ENCODE results near the gene CDKL5. TPM values are rescaled to one million over a fixed set of nuclear protein-coding genes. Genes with fewer than 3 reads are reported as not detected.
"Not testable (repeated sequence)": the region's sequence is repeated elsewhere in the genome, so short reads cannot be mapped to it uniquely, and the experiment has no call there.

The CDKL5 gene
- total RNA-seq, 3 donors from 2014 or later: 0.83 to 1.4 (median 1.1) TPM

DNA sequence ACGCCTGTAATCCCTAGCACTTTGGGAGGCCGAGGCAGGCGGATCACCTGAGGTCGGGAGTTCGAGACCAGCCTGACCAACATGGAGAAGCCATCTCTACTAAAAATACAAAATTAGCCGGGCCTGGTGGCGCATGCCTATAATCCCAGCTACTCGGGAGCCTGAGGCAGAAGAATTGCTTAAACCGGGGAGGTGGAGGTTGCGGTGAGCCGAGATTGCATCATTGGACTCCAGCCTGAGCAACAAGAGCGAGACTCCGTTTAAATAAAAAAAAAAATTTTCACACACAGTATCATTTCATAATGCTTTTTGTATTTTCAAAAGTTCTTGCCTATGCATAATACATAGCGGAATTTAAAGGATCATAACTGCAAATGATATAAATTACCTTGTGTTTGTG lies 7.9 kb downstream of the CDKL5 start:
- not testable (repeated sequence) for H3K9me3 Mint-ChIP-seq; H3K4me1 Mint-ChIP-seq (ENCODE audit: low read depth); H3K36me3 Mint-ChIP-seq (ENCODE audit: insufficient read depth); H3K4me3 Mint-ChIP-seq; ATAC-seq; H3K27me3 Mint-ChIP-seq (ENCODE audit: low read depth); DNase-seq

DNA sequence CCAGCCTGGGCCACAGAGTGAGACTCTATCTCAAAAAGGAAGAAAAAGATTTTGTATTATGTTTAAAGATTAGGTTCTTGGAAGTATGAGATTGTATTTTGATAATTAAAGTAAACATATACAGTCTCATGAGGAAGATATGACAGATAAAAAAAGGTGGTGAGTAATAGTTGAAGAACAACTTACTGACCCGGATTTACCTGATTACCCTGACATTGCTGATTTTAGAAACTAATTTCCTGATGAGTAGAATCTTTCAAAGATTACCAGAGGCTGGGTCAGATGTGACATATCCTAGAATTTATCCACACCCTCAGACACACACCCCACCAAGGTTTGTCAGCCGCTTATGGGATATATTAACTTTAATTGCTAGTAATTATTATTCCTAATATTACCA lies 9.5 kb downstream of the CDKL5 start:
- Mint-ChIP-seq H3K4me3 (no peak overlapping the region), H3K9me3 (no peaks in the 10 kb centered on the region), H3K4me1 (ENCODE audit: low read depth) (peaks cover 2% of the 10 kb centered on the region), H3K36me3 (ENCODE audit: insufficient read depth) (no peaks in the 10 kb centered on the region), H3K27me3 (ENCODE audit: low read depth) (no peaks in the 10 kb centered on the region)
- DNase-seq (no peak), ATAC-seq (no peak)

DNA sequence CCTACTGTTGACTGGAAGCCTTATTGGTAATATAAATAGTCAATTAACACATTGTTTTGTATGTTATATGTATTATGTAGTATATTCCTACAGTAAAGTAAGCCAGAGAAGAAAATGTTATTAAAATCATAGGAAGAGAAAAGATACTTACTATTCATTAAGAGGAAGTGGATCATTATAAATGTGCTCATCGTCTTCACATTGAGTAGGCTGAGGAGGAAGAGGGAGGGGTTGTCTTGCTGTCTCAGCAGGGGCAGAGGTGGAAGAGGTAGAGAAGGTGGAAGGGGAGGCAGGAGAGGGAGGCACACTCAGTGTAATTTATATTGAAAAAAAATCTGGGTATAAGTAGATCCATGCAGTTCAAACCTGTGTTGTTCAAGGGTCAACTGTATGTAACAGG lies 10.6 kb downstream of the CDKL5 start:
- H3K4me3 Mint-ChIP-seq: no peak overlapping the region
- no peak for ATAC-seq
- no peaks in the 10 kb centered on the region for H3K27me3 Mint-ChIP-seq (ENCODE audit: low read depth)
- peaks cover 2% of the 10 kb centered on the region for H3K4me1 Mint-ChIP-seq (ENCODE audit: low read depth)
- H3K36me3 Mint-ChIP-seq (ENCODE audit: insufficient read depth): no peaks in the 10 kb centered on the region
- no peak for DNase-seq
- no peaks in the 10 kb centered on the region for H3K9me3 Mint-ChIP-seq

DNA sequence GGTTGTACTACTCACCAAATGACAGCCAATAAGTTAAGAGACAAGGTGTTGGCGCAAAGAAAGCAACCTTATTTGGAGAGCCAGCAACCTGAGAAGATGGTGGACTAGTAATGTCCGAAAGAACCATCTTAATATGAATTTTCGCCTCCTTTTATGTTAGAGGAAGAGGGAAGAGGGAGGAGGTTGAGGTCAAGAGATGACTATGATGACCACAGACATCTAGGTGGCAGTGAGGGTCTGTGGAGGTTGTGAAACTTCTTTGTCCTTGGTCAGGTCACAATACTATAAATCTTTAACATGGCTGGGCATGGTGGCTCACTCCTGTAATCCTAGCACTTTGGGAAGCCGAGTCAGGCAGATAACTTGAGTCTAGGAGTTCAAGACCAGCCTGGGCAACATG lies 15.4 kb downstream of the CDKL5 start:
- H3K4me1 Mint-ChIP-seq (ENCODE audit: low read depth): peaks cover 8% of the 10 kb centered on the region
- no peaks in the 10 kb centered on the region for H3K36me3 Mint-ChIP-seq (ENCODE audit: insufficient read depth)
- no peaks in the 10 kb centered on the region for H3K9me3 Mint-ChIP-seq
- no peaks in the 10 kb centered on the region for H3K27me3 Mint-ChIP-seq (ENCODE audit: low read depth)
- DNase-seq (no peak), ATAC-seq (no peak)
- H3K4me3 Mint-ChIP-seq: no peak overlapping the region

DNA sequence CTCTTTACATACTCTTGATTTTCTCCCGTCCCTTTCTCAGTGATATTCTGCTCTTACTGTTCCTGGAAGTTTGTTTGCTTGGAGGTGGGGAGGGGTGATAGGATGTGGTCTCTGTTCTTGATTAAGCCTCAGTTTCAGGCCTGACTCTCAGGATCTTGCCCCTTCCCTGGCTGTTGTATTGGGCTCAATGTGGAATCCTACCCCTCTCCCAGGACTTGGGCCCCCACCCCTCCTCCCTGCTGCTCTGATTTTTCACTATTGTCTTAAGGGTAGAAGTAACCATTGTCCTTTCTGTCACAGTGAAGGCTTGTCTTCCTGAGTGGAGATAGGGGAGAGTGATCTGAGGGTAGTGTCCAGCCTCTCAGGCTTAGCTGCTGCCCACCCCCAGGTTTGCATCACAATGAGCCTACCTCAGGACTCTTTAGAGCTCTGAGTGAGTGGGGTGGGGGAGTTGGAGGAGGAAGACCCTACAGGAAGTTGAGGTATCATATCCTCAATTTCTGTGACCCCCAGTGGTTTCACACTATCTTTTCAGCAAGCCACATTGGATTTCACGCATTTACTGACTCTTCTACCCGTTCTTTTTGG lies 16.5 kb downstream of the CDKL5 start:
- no peaks in the 10 kb centered on the region for H3K9me3 Mint-ChIP-seq
- H3K4me3 Mint-ChIP-seq: no peak overlapping the region
- no peak for DNase-seq
- no peak for ATAC-seq
- no peaks in the 10 kb centered on the region for H3K36me3 Mint-ChIP-seq (ENCODE audit: insufficient read depth)
- H3K27me3 Mint-ChIP-seq (ENCODE audit: low read depth): no peaks in the 10 kb centered on the region
- H3K4me1 Mint-ChIP-seq (ENCODE audit: low read depth): peaks cover 5% of the 10 kb centered on the region

DNA sequence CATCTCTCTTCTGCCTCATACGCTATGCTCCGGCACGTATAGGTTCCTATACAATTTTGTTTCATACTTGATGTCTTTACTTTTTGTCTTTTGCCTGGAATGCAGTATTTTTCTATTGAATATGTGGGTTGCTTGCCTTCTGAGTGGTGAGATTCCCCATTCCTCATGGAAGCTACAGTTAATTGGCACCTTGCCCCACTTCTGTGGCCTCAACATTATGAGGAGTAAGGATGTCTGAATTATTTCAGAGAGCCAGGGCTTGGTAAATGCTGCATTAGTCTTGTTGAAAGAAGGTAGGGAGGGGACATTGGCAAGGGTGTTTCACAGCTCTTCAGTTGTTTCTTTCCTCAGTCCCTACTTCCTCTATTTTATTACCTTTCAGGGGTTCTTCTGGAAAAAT lies 23.0 kb downstream of the CDKL5 start:
- H3K4me3 Mint-ChIP-seq: no peak overlapping the region
- H3K9me3 Mint-ChIP-seq: no peaks in the 10 kb centered on the region
- ATAC-seq (no peak), DNase-seq (no peak)
- H3K4me1 Mint-ChIP-seq (ENCODE audit: low read depth): no peaks in the 10 kb centered on the region
- no peaks in the 10 kb centered on the region for H3K36me3 Mint-ChIP-seq (ENCODE audit: insufficient read depth)
- no peaks in the 10 kb centered on the region for H3K27me3 Mint-ChIP-seq (ENCODE audit: low read depth)

DNA sequence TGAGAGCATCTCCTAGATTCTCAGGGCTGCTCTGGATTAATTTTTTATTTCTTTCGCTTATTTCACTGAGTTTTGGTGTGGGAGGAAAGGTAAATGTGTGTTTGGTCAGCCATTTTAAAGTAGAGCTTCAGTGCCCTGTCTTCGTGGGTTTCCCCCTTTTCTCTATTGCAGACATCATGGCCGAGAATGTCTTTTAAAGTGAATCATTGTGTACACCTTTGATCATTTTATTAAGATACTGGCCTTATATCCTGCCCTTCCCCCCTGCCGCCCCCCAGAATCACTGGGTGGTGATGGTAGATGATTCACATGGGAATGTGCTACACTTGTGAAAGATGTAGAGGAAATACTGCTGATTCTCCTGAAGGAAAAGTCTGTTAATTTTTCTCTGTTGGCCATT lies 23.8 kb downstream of the CDKL5 start:
- no peaks in the 10 kb centered on the region for H3K4me1 Mint-ChIP-seq (ENCODE audit: low read depth)
- H3K9me3 Mint-ChIP-seq: no peaks in the 10 kb centered on the region
- DNase-seq (no peak), ATAC-seq (no peak)
- H3K4me3 Mint-ChIP-seq: no peak overlapping the region
- H3K27me3 Mint-ChIP-seq (ENCODE audit: low read depth): no peaks in the 10 kb centered on the region
- no peaks in the 10 kb centered on the region for H3K36me3 Mint-ChIP-seq (ENCODE audit: insufficient read depth)

DNA sequence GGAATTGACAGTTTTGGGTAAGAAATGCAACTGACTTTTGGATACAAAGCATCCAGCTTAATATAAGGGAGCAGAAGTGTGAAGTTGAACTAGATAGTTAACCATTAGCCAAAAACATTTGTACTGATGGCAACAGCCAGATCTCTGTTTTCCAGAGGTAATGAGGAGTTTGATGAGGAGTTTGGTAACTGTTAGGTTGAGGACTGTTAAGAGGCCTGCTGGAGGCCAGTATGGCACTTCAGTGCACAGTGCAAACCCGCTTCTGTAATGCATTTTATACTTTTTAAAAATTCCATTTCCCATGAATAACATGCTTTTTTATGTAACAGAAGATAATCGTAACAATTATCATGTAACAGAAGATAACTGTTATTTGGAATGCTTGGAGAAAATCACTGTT lies 30.0 kb downstream of the CDKL5 start:
- H3K27me3 Mint-ChIP-seq (ENCODE audit: low read depth): no peaks in the 10 kb centered on the region
- no peak overlapping the region for H3K4me3 Mint-ChIP-seq
- H3K4me1 Mint-ChIP-seq (ENCODE audit: low read depth): peaks cover 4% of the 10 kb centered on the region
- no peaks in the 10 kb centered on the region for H3K36me3 Mint-ChIP-seq (ENCODE audit: insufficient read depth)
- DNase-seq (no peak), ATAC-seq (no peak)
- H3K9me3 Mint-ChIP-seq: no peaks in the 10 kb centered on the region

DNA sequence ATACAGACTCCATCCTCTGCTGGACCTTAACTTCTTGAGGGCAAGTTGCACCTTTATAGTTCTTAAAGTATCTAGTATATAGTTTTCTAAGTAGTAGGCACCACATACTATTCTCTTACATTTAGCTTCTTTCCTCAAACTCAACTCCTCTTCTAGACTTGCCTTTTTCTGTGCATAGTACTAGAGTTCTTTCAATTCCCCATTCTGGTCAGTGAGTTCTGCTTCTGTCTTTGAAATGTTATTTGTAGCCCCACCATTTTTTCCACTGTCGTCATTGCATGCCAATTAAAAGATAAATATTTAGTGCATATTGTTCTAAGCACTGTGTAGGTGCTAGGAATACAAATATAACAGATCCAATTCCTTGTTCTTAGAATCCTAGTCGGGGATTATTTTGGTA lies 31.6 kb downstream of the CDKL5 start:
- no peak for ATAC-seq
- DNase-seq: no peak
- Mint-ChIP-seq H3K9me3 (no peaks in the 10 kb centered on the region), H3K4me3 (no peak overlapping the region), H3K27me3 (ENCODE audit: low read depth) (no peaks in the 10 kb centered on the region), H3K4me1 (ENCODE audit: low read depth) (peaks cover 7% of the 10 kb centered on the region), H3K36me3 (ENCODE audit: insufficient read depth) (peaks cover 4% of the 10 kb centered on the region)

DNA sequence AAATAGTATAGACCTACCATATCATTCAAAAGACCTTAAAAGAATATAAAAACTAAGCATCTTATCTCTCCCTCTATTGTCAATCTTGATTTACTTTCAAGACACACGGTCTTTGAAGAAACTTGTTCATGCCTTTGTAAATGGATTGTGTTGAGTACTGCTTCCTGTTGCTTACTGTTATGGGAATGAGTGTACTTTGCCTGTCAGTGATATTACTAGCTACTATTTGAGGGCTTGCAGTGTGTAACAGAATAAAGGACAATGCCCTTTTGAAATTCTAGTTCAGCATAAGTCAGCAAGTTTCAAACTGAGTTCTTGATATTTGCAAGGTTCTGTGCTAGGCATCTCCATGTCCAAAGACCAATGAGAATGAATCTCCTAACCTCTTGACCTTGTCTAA lies 36.0 kb downstream of the CDKL5 start:
- no peak overlapping the region for H3K4me3 Mint-ChIP-seq
- H3K9me3 Mint-ChIP-seq: no peaks in the 10 kb centered on the region
- H3K36me3 Mint-ChIP-seq (ENCODE audit: insufficient read depth): peaks cover 4% of the 10 kb centered on the region
- ATAC-seq: no peak
- no peaks in the 10 kb centered on the region for H3K27me3 Mint-ChIP-seq (ENCODE audit: low read depth)
- DNase-seq: no peak
- peaks cover 5% of the 10 kb centered on the region for H3K4me1 Mint-ChIP-seq (ENCODE audit: low read depth)

DNA sequence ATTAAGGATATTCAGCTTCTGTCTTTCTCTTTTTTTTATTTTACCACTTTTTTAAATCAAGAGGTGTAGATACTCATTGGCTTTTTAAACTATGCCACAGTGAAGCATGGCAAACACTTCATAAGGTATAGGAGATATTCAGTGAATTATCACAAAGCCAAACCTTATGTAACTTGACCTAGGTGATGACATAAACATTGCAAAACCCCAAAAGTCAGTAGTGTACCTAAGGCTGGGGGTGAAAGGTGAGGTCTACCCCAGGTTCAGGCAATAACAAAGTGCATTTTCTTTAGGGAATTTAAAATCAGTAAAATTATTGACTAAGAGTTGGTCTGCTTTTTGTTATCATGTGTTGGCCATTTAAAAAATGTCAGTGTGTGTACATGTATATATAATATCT lies 39.1 kb downstream of the CDKL5 start:
- no peak overlapping the region for H3K4me3 Mint-ChIP-seq
- ATAC-seq: no peak

DNA sequence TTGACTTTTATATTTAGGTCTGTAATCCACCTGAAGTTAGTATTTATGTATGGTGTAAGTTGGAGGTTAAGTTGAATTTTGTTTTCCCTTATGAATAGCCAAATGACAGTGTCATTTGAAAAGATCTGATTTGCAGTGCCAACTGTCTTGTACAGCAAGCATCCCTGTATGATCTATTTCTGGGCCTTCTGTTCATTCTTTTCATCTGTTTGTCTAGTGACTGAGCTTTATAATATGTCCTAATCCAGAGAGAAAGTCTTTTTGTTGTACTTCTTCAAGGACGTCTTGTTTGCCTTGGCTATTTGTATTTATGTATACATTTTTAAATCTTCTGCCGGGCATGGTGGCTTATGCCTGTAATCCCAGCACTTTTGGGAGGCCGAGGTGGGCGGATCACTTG lies 39.6 kb downstream of the CDKL5 start:
- no peak for ATAC-seq
- Mint-ChIP-seq H3K4me1 (ENCODE audit: low read depth) (peaks cover 3% of the 10 kb centered on the region), H3K4me3 (no peak overlapping the region), H3K36me3 (ENCODE audit: insufficient read depth) (peaks cover 4% of the 10 kb centered on the region), H3K9me3 (no peaks in the 10 kb centered on the region), H3K27me3 (ENCODE audit: low read depth) (no peaks in the 10 kb centered on the region)
- no peak for DNase-seq

More for the DNA sequence above, 39.1 kb downstream of the CDKL5 start:
- Mint-ChIP-seq H3K27me3 (ENCODE audit: low read depth) (no peaks in the 10 kb centered on the region), H3K36me3 (ENCODE audit: insufficient read depth) (peaks cover 4% of the 10 kb centered on the region), H3K9me3 (no peaks in the 10 kb centered on the region), H3K4me1 (ENCODE audit: low read depth) (peaks cover 3% of the 10 kb centered on the region)
- no peak for DNase-seq

DNA sequence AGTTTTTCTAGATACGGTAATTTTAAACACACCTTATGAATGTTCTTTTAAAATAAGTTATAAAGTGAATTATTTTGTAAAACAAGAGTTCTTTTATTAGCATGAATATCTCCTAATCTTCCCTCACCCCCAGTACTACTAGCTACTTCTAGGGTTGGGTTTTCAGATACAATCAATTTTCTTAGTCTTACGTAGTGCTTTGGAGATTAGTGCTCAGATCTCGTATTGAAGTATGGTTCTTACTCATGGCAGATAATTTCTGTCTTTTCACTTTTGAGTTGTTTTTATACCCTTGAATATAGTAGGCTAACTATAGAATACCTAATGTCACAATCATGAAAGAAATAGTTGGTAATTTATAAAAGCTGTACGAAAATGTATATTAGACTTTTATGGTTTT lies 43.2 kb downstream of the CDKL5 start:
- H3K27me3 Mint-ChIP-seq (ENCODE audit: low read depth): no peaks in the 10 kb centered on the region
- no peaks in the 10 kb centered on the region for H3K36me3 Mint-ChIP-seq (ENCODE audit: insufficient read depth)
- no peak overlapping the region for H3K4me3 Mint-ChIP-seq
- no peaks in the 10 kb centered on the region for H3K9me3 Mint-ChIP-seq
- no peak for ATAC-seq
- H3K4me1 Mint-ChIP-seq (ENCODE audit: low read depth): no peaks in the 10 kb centered on the region
- DNase-seq: no peak

DNA sequence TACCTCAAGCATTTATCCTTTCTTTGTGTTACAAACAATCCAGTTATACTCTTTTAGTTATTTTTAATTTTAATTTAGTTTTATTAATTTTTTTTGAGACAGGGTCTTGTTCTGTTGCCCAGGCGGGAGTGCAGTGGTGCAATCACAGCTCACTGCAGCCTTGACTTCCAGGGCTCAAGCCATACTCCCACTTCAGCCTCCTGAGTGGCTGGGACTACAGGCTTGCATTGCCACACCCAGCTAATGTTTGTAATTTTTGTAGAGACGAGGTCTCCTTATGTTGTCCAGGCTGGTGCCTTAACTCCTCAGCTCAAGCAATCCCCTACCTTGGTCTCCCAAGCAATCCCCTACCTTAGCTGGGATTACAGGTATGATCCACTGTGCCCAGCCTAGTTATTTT lies 45.9 kb downstream of the CDKL5 start:
- H3K27me3 Mint-ChIP-seq (ENCODE audit: low read depth): no peaks in the 10 kb centered on the region
- H3K4me1 Mint-ChIP-seq (ENCODE audit: low read depth): no peaks in the 10 kb centered on the region
- H3K4me3 Mint-ChIP-seq: no peak overlapping the region
- no peaks in the 10 kb centered on the region for H3K36me3 Mint-ChIP-seq (ENCODE audit: insufficient read depth)
- no peak for ATAC-seq
- H3K9me3 Mint-ChIP-seq: no peaks in the 10 kb centered on the region
- DNase-seq: no peak

DNA sequence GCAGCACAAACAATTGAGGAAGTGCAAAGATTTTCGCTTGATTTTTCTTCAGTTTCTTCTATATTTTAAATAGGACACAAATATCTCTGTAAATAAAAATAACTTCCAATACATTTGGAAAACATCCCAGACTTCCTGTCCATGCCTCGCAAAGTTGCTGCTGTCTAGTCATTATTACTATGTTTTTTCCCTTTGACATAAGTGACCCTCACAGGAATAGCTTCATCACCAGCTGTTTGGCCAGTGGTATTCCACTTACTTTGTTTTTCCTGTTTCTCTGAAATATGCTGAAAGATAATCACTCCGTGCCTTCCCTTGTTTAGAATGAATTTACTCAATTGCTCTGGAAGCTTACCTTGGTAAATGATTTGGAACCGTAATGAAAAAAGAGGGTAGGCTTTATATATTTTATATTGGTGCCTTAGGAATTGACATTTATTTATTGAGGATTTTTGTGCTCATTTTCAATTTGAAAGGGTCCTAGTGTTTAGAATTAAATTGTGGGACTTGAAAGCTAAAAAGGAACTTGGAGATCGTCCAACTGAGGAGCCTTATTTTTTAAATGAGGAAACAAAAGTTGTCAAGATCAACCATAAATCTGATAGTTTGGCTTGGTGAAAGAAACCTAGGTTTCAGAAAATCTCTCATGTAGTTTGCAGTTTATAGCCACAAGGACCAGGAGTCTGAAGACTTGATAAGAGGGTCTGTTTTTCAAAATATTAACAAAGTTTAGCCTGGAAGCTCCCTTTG lies 65.6 kb downstream of the CDKL5 start:
- Mint-ChIP-seq H3K4me3 (no peak overlapping the region), H3K36me3 (ENCODE audit: insufficient read depth) (no peaks in the 10 kb centered on the region), H3K4me1 (ENCODE audit: low read depth) (no peaks in the 10 kb centered on the region), H3K27me3 (ENCODE audit: low read depth) (no peaks in the 10 kb centered on the region), H3K9me3 (no peaks in the 10 kb centered on the region)
- ATAC-seq (no peak), DNase-seq (no peak)
